Caco-2 (cell line): ENCODE results near the gene NUDT1. TPM values are rescaled to one million over a fixed set of nuclear protein-coding genes. Genes with fewer than 3 reads are reported as not detected.

Source experiments
- BruUV-seq: library from RNA; stranded (reverse); fragments of 400-500 nt; replicated peaks from 2 replicates; lab custom pipeline; 2021; lab: Mats Ljungman, UMichigan
- CTCF ChIA-PET: fragments of 300-600 bp; sonication (Branson Sonifier 250); formaldehyde crosslinking; loops from one replicate; lab custom pipeline; 2022; ENCODE audit warnings: antibody characterized with exemption; lab: Charles Lee
- POLR2A ChIA-PET: fragments of 300-600 bp; sonication (Branson Sonifier 250); formaldehyde crosslinking; loops from one replicate; lab custom pipeline; 2022; ENCODE audit warnings: antibody characterized with exemption; lab: Charles Lee
- DNase-seq, 2 experiments: peaks; one replicate each; pipeline versions ENCODE4 v3.0.0 to v3.0.0-alpha.2; 2020 to 2022
- H3K27me3 ChIP-seq: replicated peaks from 2 replicates; pipeline ENCODE4 v1.6.0; 2011; ENCODE audit warnings: low read length; ENCODE audit not compliant: control insufficient read depth, insufficient read depth
- H3K36me3 ChIP-seq: 2 replicates; pipeline ENCODE4 v1.5.1; 2011; ENCODE audit warnings: low read length; ENCODE audit not compliant: control insufficient read depth, insufficient read depth
- H3K4me1 ChIP-seq: fragments of 250-450 bp; sonication (Bioruptor Pico); 2 replicates; pipeline ENCODE4 v1.5.1; 2020; ENCODE audit warnings: mild to moderate bottlenecking
- H3K4me3 ChIP-seq: 2 replicates; pipeline ENCODE4 v1.5.1; 2011; ENCODE audit warnings: low read depth, mild to moderate bottlenecking, control low read depth, low read length
- H3K9me3 ChIP-seq: fragments of 250-450 bp; sonication (Bioruptor Pico); 2 replicates; pipeline ENCODE4 v1.5.1; 2020; ENCODE audit warnings: mild to moderate bottlenecking, moderate library complexity
- H3K27ac Mint-ChIP-seq: one replicate; pipeline ENCODE4 v1.8.0; 2022; ENCODE audit warnings: mixed read lengths; ENCODE audit not compliant: unreplicated experiment
- H3K27me3 Mint-ChIP-seq: one replicate; pipeline ENCODE4 v1.8.0; 2022; ENCODE audit warnings: mixed read lengths; ENCODE audit not compliant: insufficient read depth, unreplicated experiment
- H3K36me3 Mint-ChIP-seq: one replicate; pipeline ENCODE4 v1.8.0; 2022; ENCODE audit warnings: mild to moderate bottlenecking, mixed read lengths; ENCODE audit not compliant: insufficient read depth, unreplicated experiment
- H3K4me1 Mint-ChIP-seq: one replicate; pipeline ENCODE4 v1.8.0; 2022; ENCODE audit warnings: low read depth, mixed read lengths; ENCODE audit not compliant: unreplicated experiment
- H3K4me3 Mint-ChIP-seq: one replicate; pipeline ENCODE4 v1.8.0; 2022; ENCODE audit warnings: mild to moderate bottlenecking, moderate library complexity, mixed read lengths; ENCODE audit not compliant: unreplicated experiment
- H3K9me3 Mint-ChIP-seq: one replicate; pipeline ENCODE4 v1.8.0; 2022; ENCODE audit warnings: mixed read lengths; ENCODE audit not compliant: unreplicated experiment
- CTCF ChIP-seq, 2 experiments: fragments of 200-600 bp in 1 of 2; IDR thresholded peaks; 1 replicate in 1 of 2; 2 replicates in 1 of 2; pipeline versions ENCODE4 v1.5.1 to v1.8.0; 2011 to 2022; ENCODE audit warnings: antibody characterized with exemption in 1 of 2, control low read depth in 1 of 2, inconsistent platforms in 1 of 2, low read depth in 1 of 2, low read length in 1 of 2, mild to moderate bottlenecking in 1 of 2, moderate library complexity in 1 of 2; ENCODE audit not compliant: insufficient read depth in 1 of 2, severe bottlenecking in 1 of 2, unreplicated experiment in 1 of 2
- intact Hi-C: fragments of 100-400 bp; cut with micrococcal nuclease; formaldehyde crosslinking; loops from one replicate; pipeline ENCODE4 v1.10.0; 2022; ENCODE audit not compliant: unreplicated experiment
- total RNA-seq: library from RNA; stranded (reverse); gene quantifications from 2 replicates; pipeline ENCODE4 v1.2.3, GENCODE V29; 2022

NUDT1 gene
- total RNA-seq, 1 experiment from 2014 or later, result 42.8 TPM

- no peaks in the 10 kb centered on the region for H3K9me3 ChIP-seq
- BruUV-seq, result no TSS peak
- no peak for DNase-seq
- H3K4me1 ChIP-seq, result no peaks in the 10 kb centered on the region
- CTCF ChIA-PET, result no interaction called here
- no peaks in the 10 kb centered on the region for H3K9me3 Mint-ChIP-seq
- H3K4me3 ChIP-seq, result no peak overlapping the region
- intact Hi-C loops, result no loop called here
- H3K27me3 ChIP-seq, result no peaks in the 10 kb centered on the region
- H3K4me1 Mint-ChIP-seq, result no peaks in the 10 kb centered on the region
- H3K27ac Mint-ChIP-seq, result no peak overlapping the region
- H3K27me3 Mint-ChIP-seq, result no peaks in the 10 kb centered on the region
- POLR2A ChIA-PET, result interaction anchor here (0.5 kb wide), 1 partner anchor 108 kb away, joined by 6 read pairs; no protein-coding TSS in a partner anchor
- peaks cover 58% of the 10 kb centered on the region for H3K36me3 Mint-ChIP-seq
- no peak overlapping the region for H3K4me3 Mint-ChIP-seq
- peaks cover 2% of the 10 kb centered on the region; the same call in 1 of the 2 replicates for H3K36me3 ChIP-seq
- no peak for TF ChIP-seq CTCF (IDR thresholded peaks at IDR 0.05; ENCODE audit: insufficient read depth in 1 of 2, low read depth in 1 of 2, low read length in 1 of 2, severe bottlenecking in 1 of 2, unreplicated experiment in 1 of 2)
These were observed 18.7 kb upstream of the NUDT1 start for GRCh38 chr7:2223321-2223720.

- no TSS peak for BruUV-seq
- Mint-ChIP-seq H3K4me1 (peaks cover 2% of the 10 kb centered on the region), H3K27me3 (no peaks in the 10 kb centered on the region), H3K36me3 (peaks cover 60% of the 10 kb centered on the region), H3K9me3 (no peaks in the 10 kb centered on the region), H3K4me3 (no peak overlapping the region), H3K27ac (no peak overlapping the region)
- ChIA-PET POLR2A (no interaction called here), CTCF (no interaction called here)
- peaks cover 2% of the 10 kb centered on the region; the same call in 1 of the 2 replicates for H3K36me3 ChIP-seq
- no peaks in the 10 kb centered on the region for H3K9me3 ChIP-seq
- H3K4me1 ChIP-seq, result no peaks in the 10 kb centered on the region
- H3K27me3 ChIP-seq, result no peaks in the 10 kb centered on the region
- DNase-seq, result no peak
- H3K4me3 ChIP-seq, result no peak overlapping the region
- intact Hi-C loops, result no loop called here
- TF ChIP-seq CTCF (IDR thresholded peaks at IDR 0.05; ENCODE audit: insufficient read depth in 1 of 2, low read depth in 1 of 2, low read length in 1 of 2, severe bottlenecking in 1 of 2, unreplicated experiment in 1 of 2), result no peak
These were observed 17.5 kb upstream of the NUDT1 start for GRCh38 chr7:2224491-2224928.

- H3K9me3 ChIP-seq, result no peaks in the 10 kb centered on the region
- BruUV-seq, result no TSS peak
- H3K36me3 ChIP-seq, result peaks cover 2% of the 10 kb centered on the region; the same call in 1 of the 2 replicates
- no peak overlapping the region for H3K4me3 ChIP-seq
- Mint-ChIP-seq H3K27me3 (no peaks in the 10 kb centered on the region), H3K9me3 (no peaks in the 10 kb centered on the region), H3K4me1 (peaks cover 6% of the 10 kb centered on the region), H3K4me3 (no peak overlapping the region), H3K27ac (no peak overlapping the region), H3K36me3 (peaks cover 62% of the 10 kb centered on the region)
- intact Hi-C loops, result no loop called here
- DNase-seq, result no peak
- H3K27me3 ChIP-seq, result no peaks in the 10 kb centered on the region
- H3K4me1 ChIP-seq, result no peaks in the 10 kb centered on the region
- ChIA-PET POLR2A (no interaction called here), CTCF (no interaction called here)
- no peak for TF ChIP-seq CTCF (IDR thresholded peaks at IDR 0.05; ENCODE audit: insufficient read depth in 1 of 2, low read depth in 1 of 2, low read length in 1 of 2, severe bottlenecking in 1 of 2, unreplicated experiment in 1 of 2)
These were observed 17.1 kb upstream of the NUDT1 start for GRCh38 chr7:2224934-2225333.
